SK-N-SH (cell line): ENCODE results near the gene BRPF3.

Source experiments
- CTCF ChIP-seq: fragments of 200-600 bp; sonication (generic); IDR thresholded peaks from 2 replicates; pipeline ENCODE4 v1.6.1; 2017; ENCODE audit warnings: antibody characterized with exemption, mild to moderate bottlenecking, moderate library complexity
- GABPA ChIP-seq: IDR thresholded peaks from 2 replicates; pipeline ENCODE4 v1.4.0; 2012; ENCODE audit warnings: low read depth, mild to moderate bottlenecking
- GATA2 ChIP-seq: sonication (generic); formaldehyde crosslinking; IDR thresholded peaks from 2 replicates; pipeline ENCODE4 v1.5.0; 2020; ENCODE audit warnings: mild to moderate bottlenecking, missing genetic modification reagents
- JUND ChIP-seq: IDR thresholded peaks from 2 replicates; pipeline ENCODE4 v1.4.0; 2012
- MAX ChIP-seq: IDR thresholded peaks from 2 replicates; pipeline ENCODE4 v1.4.0; 2012; ENCODE audit warnings: low read depth
- NFIC ChIP-seq: IDR thresholded peaks from 2 replicates; pipeline ENCODE4 v1.4.0; 2012; ENCODE audit warnings: borderline replicate concordance
- PBX3 ChIP-seq: IDR thresholded peaks from 2 replicates; pipeline ENCODE4; 2012
- POLR2AphosphoS5 ChIP-seq: IDR thresholded peaks from 2 replicates; pipeline ENCODE4 v1.6.1; 2012; ENCODE audit warnings: low read depth, low read length
- RCOR1 ChIP-seq: fragments of 150-350 bp; IDR thresholded peaks from 2 replicates; pipeline ENCODE4 v1.6.1; 2017; ENCODE audit warnings: antibody characterized with exemption, low read length
- REST ChIP-seq: IDR thresholded peaks from 2 replicates; pipeline ENCODE4 v1.6.1; 2012; ENCODE audit warnings: mild to moderate bottlenecking, low read depth, low read length, moderate library complexity
- RXRA ChIP-seq: IDR thresholded peaks from 2 replicates; pipeline ENCODE4 v1.4.0; 2012; ENCODE audit warnings: low read depth, mild to moderate bottlenecking, borderline replicate concordance
- SIN3A ChIP-seq: IDR thresholded peaks from 2 replicates; pipeline ENCODE4 v1.6.1; 2012; ENCODE audit warnings: low read depth, mild to moderate bottlenecking, low read length, moderate library complexity, borderline replicate concordance
- TAF1 ChIP-seq: IDR thresholded peaks from 2 replicates; pipeline ENCODE4 v1.6.1; 2012; ENCODE audit warnings: low read depth, mild to moderate bottlenecking, low read length, moderate library complexity, borderline replicate concordance
- TCF12 ChIP-seq: IDR thresholded peaks from 2 replicates; pipeline ENCODE4 v1.4.0; 2012

- TF ChIP-seq POLR2AphosphoS5 (no peak), CTCF (no peak), TCF12 (no peak), MAX (no peak), GATA2 (no peak), NFIC (no peak), GABPA (no peak), REST (no peak), RXRA (no peak), RCOR1 (no peak), SIN3A (no peak), TAF1 (no peak), PBX3 (no peak), JUND (no peak)
These were observed 53.0 kb downstream of the BRPF3 start for GRCh38 chr6:36249536-36249935.
